Endothelial cell of umbilical vein (primary cell): ENCODE measurements around the gene R3HCC1L. TPM values are rescaled to one million over a fixed set of nuclear protein-coding genes. Genes with fewer than 3 reads are reported as not detected.

Experiments used
- BruUV-seq: library from RNA; stranded (reverse); fragments of 400-500 nt; replicated peaks from 2 replicates; lab custom pipeline; 2021; lab: Mats Ljungman, UMichigan
- CTCF ChIA-PET: fragments of 300-600, 350-600 bp; sonication (Branson Sonifier 250); formaldehyde crosslinking; loops from one replicate; lab custom pipeline; 2021; ENCODE audit warnings: antibody characterized with exemption, inconsistent platforms; lab: Charles Lee
- POLR2A ChIA-PET: fragments of 300-600, 350-600 bp; sonication (Branson Sonifier 250); formaldehyde crosslinking; loops from one replicate; lab custom pipeline; 2021; ENCODE audit warnings: antibody characterized with exemption, inconsistent platforms; lab: Charles Lee
- DNase-seq: peaks from one replicate; pipeline ENCODE4 v3.0.0-alpha.2; 2011; ENCODE audit warnings: low read depth, low spot score
- FAIRE-seq: peaks from 2 replicates; lab custom pipeline; 2011; peaks lifted over from hg19 to GRCh38; lab: Jason Lieb, UNC
- H2AFZ ChIP-seq: 2 replicates; pipeline ENCODE4 v1.6.0; 2012; ENCODE audit warnings: low read depth, low read length, control low read depth, inconsistent platforms
- H3K27ac ChIP-seq: 2 replicates; pipeline ENCODE4 v1.5.1; 2011; ENCODE audit warnings: low read depth, mild to moderate bottlenecking, control low read depth, low read length, moderate library complexity; ENCODE audit not compliant: insufficient read depth
- H3K27me3 ChIP-seq, 2 experiments: 2 replicates each; pipeline versions ENCODE4 v1.6.0 to v1.6.1; 2011; ENCODE audit warnings: low read length in 2 of 2, mixed read lengths in 1 of 2; ENCODE audit not compliant: control insufficient read depth in 2 of 2, insufficient read depth in 2 of 2
- H3K36me3 ChIP-seq, 2 experiments: 2 replicates in 1 of 2; 3 replicates in 1 of 2; pipeline ENCODE4 v1.5.1; 2011; ENCODE audit warnings: low read length in 2 of 2, mild to moderate bottlenecking in 1 of 2, moderate library complexity in 1 of 2; ENCODE audit not compliant: control insufficient read depth in 2 of 2, insufficient read depth in 2 of 2; ENCODE audit errors: extremely low read depth in 1 of 2
- H3K4me1 ChIP-seq: 3 replicates; pipeline ENCODE4 v1.5.1; 2011; ENCODE audit warnings: mild to moderate bottlenecking, low read length; ENCODE audit not compliant: control insufficient read depth, insufficient read depth; ENCODE audit errors: extremely low read depth
- H3K4me2 ChIP-seq: 2 replicates; pipeline ENCODE4 v1.6.1; 2011; ENCODE audit warnings: low read length, control low read depth, mixed read lengths; ENCODE audit not compliant: insufficient read depth
- H3K4me3 ChIP-seq, 3 experiments: fragments of 200-600 bp in 1 of 3; sonication (generic), shearing (Covaris generic) in 1 of 3; replicated peaks in 1 of 3; 2 replicates each; pipeline ENCODE4 v1.5.1; 2011 to 2016; ENCODE audit warnings: control low read depth in 3 of 3, low read length in 3 of 3, mild to moderate bottlenecking in 2 of 3, inconsistent platforms in 1 of 3, low read depth in 1 of 3, moderate library complexity in 1 of 3; ENCODE audit not compliant: insufficient read depth in 1 of 3
- H3K79me2 ChIP-seq: 2 replicates; pipeline ENCODE4 v1.6.0; 2012; ENCODE audit warnings: low read length, inconsistent platforms; ENCODE audit not compliant: control insufficient read depth, insufficient read depth
- H3K9ac ChIP-seq: replicated peaks from 2 replicates; pipeline ENCODE3; 2011; ENCODE audit warnings: low read length, control low read depth; ENCODE audit not compliant: insufficient read depth; ENCODE audit errors: extremely low read depth
- H3K9me1 ChIP-seq: replicated peaks from 3 replicates; pipeline ENCODE4 v1.6.0; 2011; ENCODE audit warnings: mild to moderate bottlenecking, low read length; ENCODE audit not compliant: control insufficient read depth, insufficient read depth; ENCODE audit errors: extremely low read depth
- H3K9me3 ChIP-seq: replicated peaks from 2 replicates; pipeline ENCODE4 v1.5.1; 2012; ENCODE audit warnings: low read length, inconsistent platforms; ENCODE audit not compliant: control insufficient read depth, insufficient read depth
- H4K20me1 ChIP-seq: replicated peaks from 2 replicates; pipeline ENCODE3; 2011; ENCODE audit warnings: mild to moderate bottlenecking, low read length; ENCODE audit not compliant: control insufficient read depth, insufficient read depth; ENCODE audit errors: extremely low read depth
- EZH2 ChIP-seq: IDR thresholded peaks from 2 replicates; pipeline ENCODE4 v1.6.1; 2012; ENCODE audit warnings: borderline replicate concordance, low read depth, mild to moderate bottlenecking, moderate library complexity, low read length, inconsistent platforms; ENCODE audit not compliant: severe bottlenecking
- FOS ChIP-seq: IDR thresholded peaks from 2 replicates; pipeline ENCODE4 v1.6.1; 2011; ENCODE audit warnings: mild to moderate bottlenecking, low read length, moderate library complexity, borderline replicate concordance; ENCODE audit not compliant: insufficient read depth
- GATA2 ChIP-seq: IDR thresholded peaks from 2 replicates; pipeline ENCODE4 v1.7.0; 2011; ENCODE audit warnings: low read depth, mild to moderate bottlenecking, moderate library complexity, mixed read lengths, low read length; ENCODE audit not compliant: insufficient read length, insufficient read depth
- JUN ChIP-seq: IDR thresholded peaks from 2 replicates; pipeline ENCODE4 v1.6.1; 2011; ENCODE audit warnings: borderline replicate concordance, low read depth; ENCODE audit not compliant: insufficient read length, insufficient read depth
- MYC ChIP-seq: IDR thresholded peaks from one replicate; pipeline ENCODE4 v1.6.1; 2011; ENCODE audit warnings: mild to moderate bottlenecking, low read depth, low read length
- POLR2A ChIP-seq: IDR thresholded peaks from 2 replicates; pipeline ENCODE4 v1.6.1; 2012; ENCODE audit warnings: low read depth, mild to moderate bottlenecking, control low read depth, low read length
- POLR2AphosphoS5 ChIP-seq: IDR thresholded peaks from 2 replicates; pipeline ENCODE4 v1.6.1; 2012; ENCODE audit warnings: low read depth, mild to moderate bottlenecking, control low read depth, low read length, moderate library complexity; ENCODE audit not compliant: insufficient read depth
- dilution Hi-C: fragments of 300-500 bp; cut with MboI; formaldehyde crosslinking; loops from one replicate; pipeline ENCODE4 v1.15.0; 2019; ENCODE audit warnings: low sequenced_read_pairs; ENCODE audit not compliant: extremely low pct_ligation_motif_present
- intact Hi-C: fragments of 100-400 bp; cut with micrococcal nuclease; formaldehyde crosslinking; loops from one replicate; pipeline ENCODE4 v1.10.0; 2022
- polyA plus RNA-seq, 4 experiments: library from polyadenylated mRNA; depleted of rRNA in 3 of 4; stranded (reverse) in 3 of 4; unstranded in 1 of 4; fragments of >200 nt; gene quantifications; 2 replicates each; pipeline versions ENCODE4 v1.2.1 to v1.2.3, GENCODE V29; 2011 to 2012; ENCODE audit warnings: missing spikeins in 1 of 4
- total RNA-seq: library from RNA; stranded (reverse); gene quantifications from 2 replicates; pipeline ENCODE4 v1.2.3, GENCODE V29; 2021
- TF ChIP-seq, protein P1 (sequence below): IDR thresholded peaks from 2 replicates; pipeline ENCODE4 v1.6.1; 2011; ENCODE audit not compliant: insufficient read depth, insufficient read length
- TF ChIP-seq, protein P2 (sequence below), 2 donors: IDR thresholded peaks; 1 replicate in 1 of 2; 2 replicates in 1 of 2; pipeline ENCODE4 v1.5.1; 2011; ENCODE audit warnings: low read length in 2 of 2, mild to moderate bottlenecking in 2 of 2, moderate library complexity in 2 of 2, control low read depth in 1 of 2, inconsistent platforms in 1 of 2, low read depth in 1 of 2; ENCODE audit not compliant: insufficient read depth in 1 of 2; ENCODE audit errors: extremely low read depth in 1 of 2

R3HCC1L gene
- total and polyA plus RNA-seq, 2 donors (not counting 3 experiments of a cell fraction or from before 2014, with no cell fraction given) = 6.3 to 12.4 TPM

DNA sequence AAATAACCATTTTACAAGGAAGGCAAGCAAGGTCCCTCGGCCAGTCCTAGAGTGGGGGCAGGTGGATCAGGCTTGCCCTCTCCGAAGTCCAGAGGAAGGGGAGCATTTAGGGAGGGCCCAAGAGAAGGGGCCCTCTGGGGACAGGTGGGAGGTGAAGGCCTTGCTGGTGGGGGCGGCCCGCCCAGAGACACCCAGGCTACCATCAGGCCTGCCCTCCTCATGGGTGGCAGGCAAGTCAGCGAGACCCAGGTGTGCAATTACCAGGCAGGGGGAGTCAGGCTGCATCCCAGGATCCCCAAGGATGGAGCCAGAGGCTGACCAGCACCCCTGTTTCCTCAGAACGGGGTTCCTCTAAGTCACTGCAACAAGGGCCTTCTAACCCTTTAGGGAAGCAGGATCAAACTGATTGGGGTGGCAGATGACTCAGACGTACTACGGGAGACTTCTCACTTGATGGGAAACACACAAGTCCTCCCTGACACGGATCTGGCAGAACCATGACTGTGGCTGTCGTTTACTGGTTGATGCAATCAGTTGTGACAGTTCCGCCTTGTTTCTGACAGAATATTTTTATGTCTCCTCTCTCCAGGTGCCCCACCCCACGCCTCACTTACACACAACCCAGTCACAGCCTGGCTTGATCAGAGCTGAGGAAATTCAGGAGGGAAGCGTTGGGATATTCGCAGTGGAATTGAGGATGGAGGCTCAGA is 125.3 kb downstream of the R3HCC1L start:
- no peak for FAIRE-seq

More for the DNA sequence above, 125.3 kb downstream of the R3HCC1L start:
- BruUV-seq = no TSS peak
- no peak for DNase-seq
- POLR2A ChIA-PET = no interaction called here
- CTCF ChIA-PET = interaction anchor here (6.3 kb wide), 1 partner anchor 50 kb away, joined by 73 read pairs; no protein-coding TSS in a partner anchor
- no peak overlapping the region for H3K4me2 ChIP-seq
- H3K79me2 ChIP-seq = no peaks in the 10 kb centered on the region
- no peaks in the 10 kb centered on the region for H3K9me1 ChIP-seq
- no peaks in the 10 kb centered on the region for H3K36me3 ChIP-seq
- H3K27ac ChIP-seq = no peak overlapping the region
- no peaks in the 10 kb centered on the region for H3K27me3 ChIP-seq
- H3K9ac ChIP-seq = no peak overlapping the region
- H3K4me1 ChIP-seq = no peaks in the 10 kb centered on the region
- intact Hi-C loops (loop anchor here (5.0 kb wide), 1 partner anchor 403 kb away; no protein-coding TSS in a partner anchor), dilution Hi-C loops (no loop called here)
- no peak overlapping the region for H2AFZ ChIP-seq
- H3K4me3 ChIP-seq = no peak overlapping the region
- no peak for TF ChIP-seq GATA2
- TF ChIP-seq, protein P1, sequence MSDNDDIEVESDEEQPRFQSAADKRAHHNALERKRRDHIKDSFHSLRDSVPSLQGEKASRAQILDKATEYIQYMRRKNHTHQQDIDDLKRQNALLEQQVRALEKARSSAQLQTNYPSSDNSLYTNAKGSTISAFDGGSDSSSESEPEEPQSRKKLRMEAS = no peak
- no peak for TF ChIP-seq MYC
- TF ChIP-seq JUN = no peak
- TF ChIP-seq, protein P2, sequence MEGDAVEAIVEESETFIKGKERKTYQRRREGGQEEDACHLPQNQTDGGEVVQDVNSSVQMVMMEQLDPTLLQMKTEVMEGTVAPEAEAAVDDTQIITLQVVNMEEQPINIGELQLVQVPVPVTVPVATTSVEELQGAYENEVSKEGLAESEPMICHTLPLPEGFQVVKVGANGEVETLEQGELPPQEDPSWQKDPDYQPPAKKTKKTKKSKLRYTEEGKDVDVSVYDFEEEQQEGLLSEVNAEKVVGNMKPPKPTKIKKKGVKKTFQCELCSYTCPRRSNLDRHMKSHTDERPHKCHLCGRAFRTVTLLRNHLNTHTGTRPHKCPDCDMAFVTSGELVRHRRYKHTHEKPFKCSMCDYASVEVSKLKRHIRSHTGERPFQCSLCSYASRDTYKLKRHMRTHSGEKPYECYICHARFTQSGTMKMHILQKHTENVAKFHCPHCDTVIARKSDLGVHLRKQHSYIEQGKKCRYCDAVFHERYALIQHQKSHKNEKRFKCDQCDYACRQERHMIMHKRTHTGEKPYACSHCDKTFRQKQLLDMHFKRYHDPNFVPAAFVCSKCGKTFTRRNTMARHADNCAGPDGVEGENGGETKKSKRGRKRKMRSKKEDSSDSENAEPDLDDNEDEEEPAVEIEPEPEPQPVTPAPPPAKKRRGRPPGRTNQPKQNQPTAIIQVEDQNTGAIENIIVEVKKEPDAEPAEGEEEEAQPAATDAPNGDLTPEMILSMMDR (IDR thresholded peaks at IDR 0.05; ENCODE audit: extremely low read depth in 1 of 2, insufficient read depth in 1 of 2, low read depth in 1 of 2, low read length in 2 of 2) = no peak
- no peak for TF ChIP-seq FOS
- TF ChIP-seq POLR2AphosphoS5 = no peak
- no peak for TF ChIP-seq EZH2
- TF ChIP-seq POLR2A = no peak
- no peaks in the 10 kb centered on the region for H3K9me3 ChIP-seq
- no peaks in the 10 kb centered on the region for H4K20me1 ChIP-seq
